H1 (cell line): ENCODE measurements around the gene ABI3BP. TPM values are rescaled to one million over a fixed set of nuclear protein-coding genes. Genes with fewer than 3 reads are reported as not detected.

Experiments
- ASH2L ChIP-seq: fragments of 200-600, 300-600 bp; sonication (generic); IDR thresholded peaks from one replicate; pipeline ENCODE4 v1.7.1; 2017; ENCODE audit warnings: low read length
- polyA plus RNA-seq, 7 experiments: library from polyadenylated mRNA; depleted of rRNA in 3 of 7; stranded (reverse) in 5 of 7; unstranded in 2 of 7; fragments of >200 nt in 5 of 7; fragments of 200-250 nt in 2 of 7; gene quantifications; 1 replicate in 5 of 7; 2 replicates in 1 of 7; 4 replicates in 1 of 7; pipeline versions ENCODE4 v1.2.1 to v1.2.3, GENCODE V29; 2011 to 2013; ENCODE audit warnings: missing spikeins in 2 of 7, mixed read lengths in 2 of 7
- total RNA-seq: library from RNA; stranded (reverse); fragmentation: NEBNext Ultra II Directional; extraction: Animal tissue kit (Norgen Biotek cat#: 25700); gene quantifications from 2 replicates; pipeline ENCODE4 v1.2.1, GENCODE V29; 2021

Gene ABI3BP
- total and polyA plus RNA-seq, 2 of the 8 experiments (the other 6 are each of a cell fraction or from before 2014, with no cell fraction given): 0.08 to 0.32 TPM

DNA sequence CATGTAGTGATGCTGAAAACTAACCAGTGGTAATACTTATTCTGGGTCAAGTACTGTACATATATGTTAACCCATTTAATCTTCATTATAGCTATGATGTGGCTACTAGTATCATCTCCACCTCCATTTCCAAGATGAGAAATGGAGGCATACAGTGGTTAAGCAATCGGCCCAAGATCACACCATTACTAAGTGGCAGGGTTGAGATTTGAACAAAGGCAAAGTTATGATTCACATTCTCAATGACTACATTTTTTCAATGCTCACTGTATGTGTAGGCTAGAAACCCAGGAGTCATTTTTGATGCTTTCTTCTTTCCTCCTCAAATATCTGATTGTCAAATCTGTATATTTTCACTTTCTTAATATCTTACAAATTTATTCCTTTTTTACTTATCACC, 30.2 kb downstream of the ABI3BP start (continued):
- no peak for TF ChIP-seq ASH2L
